HG03103 (cell line): ENCODE measurements around the gene JPH4.

ENCODE experiments used
- ATAC-seq: cut with Tn5 transposase; IDR thresholded peaks from one replicate; pipeline ENCODE4 v1.9.1; 2021; ENCODE audit warnings: low read depth; ENCODE audit not compliant: unreplicated experiment

Gene JPH4

DNA sequence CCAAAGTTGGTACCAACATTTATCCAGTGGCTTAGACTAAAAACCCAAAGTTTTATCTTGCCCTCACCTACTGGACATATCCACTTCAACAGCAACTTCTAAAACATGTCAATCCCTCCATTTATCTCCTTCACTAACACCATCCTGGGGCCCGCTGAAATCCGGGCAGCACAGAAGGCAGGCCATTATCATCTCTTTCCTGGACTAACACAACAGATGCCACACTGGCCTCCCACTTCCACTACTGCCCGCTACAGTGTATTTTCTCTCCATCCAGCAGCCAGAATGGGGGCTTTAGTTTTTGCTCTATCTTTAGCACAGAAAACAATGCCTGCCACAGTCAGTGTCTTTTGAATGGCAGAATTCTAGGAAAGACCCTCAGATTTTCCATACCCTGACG lies 42.6 kb downstream of the JPH4 start:
- ATAC-seq, result no peak

GRCh38 chr14:23533652-23534435 lies 44.7 kb downstream of the JPH4 start:
- no peak for ATAC-seq

GRCh38 chr14:23532658-23533057 lies 45.9 kb downstream of the JPH4 start:
- no peak for ATAC-seq

DNA sequence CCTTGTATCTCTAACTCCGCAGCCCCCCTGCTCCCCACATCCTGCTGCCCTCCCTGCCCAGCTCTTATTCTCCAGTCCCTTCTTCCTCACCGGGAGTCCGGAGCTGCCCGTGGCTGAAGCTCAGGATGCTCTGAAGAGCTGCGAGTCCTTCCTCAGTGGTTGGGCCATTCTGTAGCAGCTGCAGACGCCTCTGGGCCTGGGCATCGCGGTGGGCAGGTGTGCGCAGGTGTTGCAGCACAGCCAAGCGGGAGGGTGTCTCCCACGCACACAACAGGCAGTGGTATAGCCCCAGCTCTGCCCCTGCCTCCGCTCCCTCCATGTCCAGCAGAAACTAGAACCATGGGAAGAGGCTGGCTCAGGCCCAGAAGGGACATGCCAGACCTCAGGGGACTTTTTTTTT lies 47.2 kb downstream of the JPH4 start:
- no peak for ATAC-seq

DNA sequence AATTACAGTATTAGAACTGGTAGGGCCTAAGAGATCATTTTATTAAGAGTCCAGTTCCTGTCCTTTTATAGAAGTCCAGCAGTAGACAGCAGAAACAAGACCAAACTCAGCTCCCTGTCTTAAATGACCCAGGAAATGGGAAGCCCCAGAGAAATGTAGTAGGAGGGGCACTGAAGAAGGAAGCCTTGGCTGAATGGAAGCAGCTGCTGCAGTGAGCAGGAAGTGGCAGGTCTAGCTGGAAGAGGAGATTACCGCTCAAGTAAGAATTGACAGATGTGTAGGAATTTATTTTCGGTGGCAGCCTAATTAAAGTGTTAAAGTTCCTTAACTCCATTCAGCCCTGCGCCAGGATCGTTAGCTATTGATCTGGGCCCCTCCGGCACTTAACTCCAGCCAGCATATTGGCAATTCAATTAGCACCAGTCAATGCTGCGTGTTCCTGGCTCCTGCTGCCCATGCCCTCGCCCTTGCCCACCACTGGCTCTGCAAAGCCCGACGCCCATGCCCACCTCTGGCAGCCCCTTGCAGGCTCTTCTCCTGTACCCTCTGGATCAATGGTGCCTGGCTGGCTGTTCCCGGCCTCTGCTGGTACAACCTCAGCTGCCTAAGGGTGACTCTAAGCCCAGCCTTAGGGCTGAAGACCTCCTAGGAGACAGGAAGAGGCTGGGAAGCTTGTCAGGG lies 48.1 kb downstream of the JPH4 start:
- no peak for ATAC-seq

GRCh38 chr14:23529016-23529415 lies 49.6 kb downstream of the JPH4 start:
- no peak for ATAC-seq

DNA sequence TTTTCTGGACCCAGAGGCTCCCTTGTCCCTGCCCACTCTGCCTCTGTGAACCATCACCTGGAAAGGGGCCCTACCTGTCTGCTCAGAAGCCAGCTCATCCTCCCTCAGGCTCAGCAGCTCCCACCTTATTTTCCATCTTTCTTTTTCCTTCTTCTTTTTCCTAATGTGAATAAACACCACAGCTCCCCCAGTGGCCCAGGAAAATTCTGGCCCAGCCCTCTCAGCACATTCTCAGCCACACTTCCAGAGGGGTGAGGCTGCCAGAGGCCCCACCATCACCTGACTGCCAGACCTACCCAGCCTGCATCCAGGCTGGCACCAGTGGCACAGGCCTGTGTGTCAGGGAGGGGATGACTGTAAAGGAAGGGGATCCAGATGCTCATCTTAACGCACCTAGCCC lies 50.0 kb downstream of the JPH4 start:
- ATAC-seq, result no peak

DNA sequence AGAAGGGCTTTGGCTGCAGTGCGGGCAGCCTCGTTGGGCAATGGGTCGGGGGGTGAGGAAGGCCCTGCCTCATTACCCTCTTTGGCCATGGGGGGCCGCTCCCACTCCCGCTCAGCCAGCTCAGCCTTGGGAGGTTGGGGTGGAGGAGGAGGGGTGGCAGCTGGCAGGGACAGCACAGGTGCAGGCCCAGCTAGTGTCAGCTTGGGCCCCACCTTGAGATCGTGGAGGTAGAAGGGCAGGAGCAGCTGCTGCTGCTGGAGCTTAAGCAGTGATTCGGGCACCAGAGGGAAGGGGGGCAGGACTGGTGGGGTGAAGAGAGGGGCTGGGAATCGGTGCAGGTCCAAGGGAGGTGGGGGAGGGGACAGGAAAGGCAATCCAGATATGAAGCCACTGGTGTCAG lies 53.0 kb downstream of the JPH4 start:
- ATAC-seq, result no peak

- ATAC-seq, result no peak
These were observed 53.6 kb downstream of the JPH4 start for GRCh38 chr14:23524954-23525353.

DNA sequence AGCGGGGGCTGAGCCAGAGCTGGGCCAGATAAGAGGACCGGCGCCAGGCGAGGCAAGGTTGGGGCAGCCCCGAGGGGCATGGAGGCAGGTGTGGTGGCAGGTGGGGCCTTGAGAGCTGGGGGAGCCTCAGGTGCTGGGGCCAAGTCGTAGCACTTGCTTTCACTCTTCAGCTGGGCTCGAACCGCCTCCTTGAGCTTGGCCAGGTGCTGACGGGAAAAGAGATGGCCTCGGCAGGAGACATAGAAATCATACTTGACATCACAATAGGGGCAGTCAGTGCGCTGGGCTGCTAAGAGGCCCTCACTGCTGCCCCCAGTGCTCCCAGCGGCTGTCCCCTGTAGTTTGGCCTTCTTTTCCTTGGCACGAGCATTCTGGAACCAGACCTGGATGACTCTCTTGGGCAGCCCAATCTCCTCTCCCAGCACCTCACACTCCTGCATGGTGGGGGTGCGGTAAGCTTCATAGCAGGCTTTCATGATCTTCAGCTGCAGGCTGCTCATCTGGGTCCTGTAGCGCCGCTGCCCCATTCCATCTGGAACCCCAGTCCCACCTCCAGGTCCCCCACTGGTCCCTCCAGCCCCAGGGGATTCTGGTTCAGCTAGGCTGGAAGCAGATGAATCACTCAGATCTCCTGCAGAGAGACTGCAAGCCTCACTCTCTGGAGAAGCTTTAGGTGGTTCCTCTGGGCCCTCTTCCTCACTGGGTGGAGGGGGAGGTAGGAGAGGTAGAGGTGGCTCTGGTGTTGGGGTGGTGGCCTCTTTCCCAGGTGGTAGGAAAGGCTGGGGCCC lies 55.2 kb downstream of the JPH4 start:
- ATAC-seq, result no peak

DNA sequence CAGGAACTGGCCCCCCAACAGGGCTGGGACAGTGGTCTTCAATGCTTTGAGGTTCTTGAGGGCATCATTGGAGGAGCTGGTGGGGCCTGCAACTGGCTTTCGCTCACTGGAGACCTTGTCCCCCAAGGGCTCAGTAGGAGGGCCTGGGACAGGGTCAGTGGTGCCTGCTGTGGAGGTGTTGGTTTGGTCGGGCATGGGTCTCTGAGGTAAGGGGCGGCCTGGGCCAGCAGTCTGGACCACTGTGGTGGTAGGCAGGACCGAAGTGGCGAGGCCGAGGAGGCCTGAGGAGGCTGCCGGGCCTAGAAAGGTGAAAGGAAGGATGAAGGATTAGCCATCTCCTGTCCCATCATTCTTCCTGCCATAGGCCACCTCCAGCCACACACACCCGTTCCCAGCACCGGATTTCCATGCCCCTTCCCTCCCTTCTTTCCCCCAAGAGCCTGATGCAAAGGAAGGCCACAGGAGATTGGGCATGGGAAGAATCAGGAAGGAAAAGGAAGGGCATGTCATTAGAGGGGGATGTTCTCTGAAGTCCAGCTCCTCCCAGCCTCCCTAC lies 55.9 kb downstream of the JPH4 start:
- no peak for ATAC-seq

DNA sequence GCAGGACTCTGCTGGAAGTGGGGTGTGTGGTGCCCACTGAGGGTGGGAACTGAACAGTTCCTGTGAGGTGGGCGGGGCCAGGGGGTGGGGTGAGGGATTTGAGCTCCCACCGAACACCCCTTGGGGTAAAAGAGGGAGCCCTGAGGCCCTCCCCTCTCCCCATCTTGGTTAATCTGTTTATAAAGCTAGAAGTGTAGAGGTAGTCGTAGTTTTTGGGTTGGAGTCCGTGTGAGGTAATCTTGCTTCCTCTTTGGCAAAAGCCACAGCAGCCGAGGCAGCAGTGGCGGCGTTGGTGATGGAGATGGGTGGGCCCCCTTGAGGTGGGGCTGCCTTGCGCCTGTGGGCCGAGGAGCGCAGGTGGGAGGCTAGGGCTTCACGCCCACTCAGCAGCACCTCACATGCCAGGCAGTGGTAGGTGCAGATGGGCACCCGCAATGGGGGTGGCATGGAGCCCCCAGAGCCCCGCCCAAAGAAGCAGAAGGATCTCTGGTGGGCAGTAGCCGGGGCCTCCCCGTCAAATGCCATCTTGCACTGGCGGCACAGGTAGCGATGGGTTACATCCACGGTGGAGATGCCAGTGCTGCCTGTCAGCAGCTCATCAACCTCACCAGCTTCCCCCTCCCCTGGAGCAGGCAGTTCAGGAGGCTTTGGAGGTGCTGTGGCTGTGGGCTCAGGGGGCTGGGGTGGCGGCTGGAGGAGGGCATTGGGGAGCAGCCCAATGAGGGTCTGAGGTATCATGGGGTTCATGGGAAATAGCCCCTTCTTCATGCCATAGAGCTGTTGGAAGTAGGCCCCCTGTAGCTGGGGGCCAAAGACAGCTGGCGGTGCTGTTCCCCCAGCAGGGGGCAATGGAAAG lies 56.6 kb downstream of the JPH4 start:
- no peak for ATAC-seq

- no peak for ATAC-seq
These were observed 57.6 kb downstream of the JPH4 start for GRCh38 chr14:23520899-23521533.

DNA sequence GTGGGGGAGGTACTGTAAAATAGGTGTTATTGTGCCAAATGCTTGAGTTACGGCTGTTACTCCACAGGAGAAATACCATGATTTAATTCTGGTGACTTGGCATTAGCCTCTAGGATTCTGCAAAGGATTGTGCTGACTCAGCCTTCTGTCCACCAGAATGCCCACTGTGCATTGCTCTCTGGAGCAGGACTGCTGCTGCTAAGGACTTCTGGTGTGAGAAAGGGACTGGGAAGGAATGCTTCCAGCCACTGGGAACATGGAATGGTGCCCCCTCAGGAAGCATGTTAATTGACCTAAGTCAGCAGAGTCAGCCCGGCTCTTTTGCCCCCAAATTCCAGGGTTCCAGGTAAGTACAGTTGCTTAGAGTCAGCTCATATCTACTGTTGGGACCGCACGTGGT lies 59.9 kb downstream of the JPH4 start:
- no peak for ATAC-seq
